Measurements from ENCODE around the gene SORCS3. TPM values are rescaled to one million over a fixed set of nuclear protein-coding genes. Genes with fewer than 3 reads are reported as not detected.

SORCS3 gene
- polyA plus RNA-seq, 1 donor (not counting 4 experiments of a cell fraction or from before 2014, with no cell fraction given), result not detected

DNA sequence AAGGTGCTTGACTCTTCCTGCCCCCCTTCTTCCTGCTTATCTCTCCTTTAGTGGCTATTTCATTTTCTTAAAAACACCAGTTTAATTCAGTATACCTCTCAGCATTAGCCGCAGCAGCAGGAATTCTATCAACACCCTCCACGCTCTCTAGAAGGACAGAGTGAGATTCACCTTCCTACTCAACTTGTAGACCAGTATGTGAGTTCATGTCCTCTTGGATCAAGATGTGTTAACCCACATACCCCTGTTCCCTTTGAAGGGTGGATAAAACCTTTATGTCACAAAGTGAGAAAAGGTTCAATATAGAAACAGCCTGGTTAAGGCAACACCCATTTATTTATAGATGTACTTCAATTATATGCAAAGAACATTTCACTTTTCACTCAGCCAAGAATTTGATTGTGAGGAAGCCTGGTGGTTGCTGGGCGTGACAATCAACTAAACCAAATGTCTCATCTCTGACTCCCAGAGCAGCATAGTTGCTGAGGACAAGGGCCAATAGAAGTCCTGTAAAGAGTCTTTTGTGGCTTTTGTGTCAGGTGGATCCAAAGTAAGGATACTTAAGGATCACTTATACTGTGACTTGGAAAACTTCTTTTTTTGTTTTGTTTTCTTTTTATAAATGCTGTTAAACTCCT is 617.1 kb downstream of the SORCS3 start:
- dilution Hi-C loops (cut with MboI; ENCODE audit: extremely low pct_ligation_motif_present, low sequenced_read_pairs), result no loop called here

DNA sequence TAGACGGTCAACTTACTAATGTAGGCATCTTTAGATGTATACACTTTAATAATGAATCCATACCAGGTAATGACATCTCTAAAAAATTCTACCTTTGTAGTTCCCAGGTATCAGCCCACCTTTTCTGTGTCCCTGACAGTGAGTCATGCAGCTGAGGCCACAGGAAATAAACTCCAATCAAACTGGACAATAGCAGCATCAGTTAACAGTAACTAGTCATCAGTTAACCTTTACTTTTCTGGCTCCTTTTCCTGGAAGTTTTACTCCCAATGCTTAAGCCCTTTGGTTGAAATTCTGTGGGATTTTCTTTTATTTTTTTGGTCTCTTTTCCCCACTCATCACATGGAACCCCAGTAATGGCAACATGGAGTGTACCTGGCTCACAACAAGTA is 617.6 kb downstream of the SORCS3 start:
- no peak overlapping the region for H3K27ac ChIP-seq (ENCODE audit: control insufficient read depth, insufficient read depth, low read length)
- no peaks in the 10 kb centered on the region for H3K27me3 ChIP-seq (ENCODE audit: control insufficient read depth, extremely low read depth, insufficient read depth, low read length)
- H3K9me1 ChIP-seq (ENCODE audit: control insufficient read depth, extremely low read depth, insufficient read depth, low read length), result no peaks in the 10 kb centered on the region
- H3K4me1 ChIP-seq (ENCODE audit: control insufficient read depth, extremely low read depth, insufficient read depth, low read length), result no peaks in the 10 kb centered on the region
- H3K79me2 ChIP-seq (ENCODE audit: control insufficient read depth, insufficient read depth, low read length), result no peaks in the 10 kb centered on the region
- H3K36me3 ChIP-seq (ENCODE audit: control insufficient read depth in 2 of 2, extremely low read depth in 1 of 2, insufficient read depth in 2 of 2, low read length in 2 of 2), result no peaks in the 10 kb centered on the region
- H3K4me2 ChIP-seq (ENCODE audit: control insufficient read depth, extremely low read depth, insufficient read depth, low read depth, low read length), result no peak overlapping the region
- H3K9ac ChIP-seq (ENCODE audit: control insufficient read depth, extremely low read depth, insufficient read depth, low read length), result no peak overlapping the region
- TF ChIP-seq EZH2 (IDR thresholded peaks at IDR 0.05; ENCODE audit: low read length), result no peak
- TF ChIP-seq, protein P1, sequence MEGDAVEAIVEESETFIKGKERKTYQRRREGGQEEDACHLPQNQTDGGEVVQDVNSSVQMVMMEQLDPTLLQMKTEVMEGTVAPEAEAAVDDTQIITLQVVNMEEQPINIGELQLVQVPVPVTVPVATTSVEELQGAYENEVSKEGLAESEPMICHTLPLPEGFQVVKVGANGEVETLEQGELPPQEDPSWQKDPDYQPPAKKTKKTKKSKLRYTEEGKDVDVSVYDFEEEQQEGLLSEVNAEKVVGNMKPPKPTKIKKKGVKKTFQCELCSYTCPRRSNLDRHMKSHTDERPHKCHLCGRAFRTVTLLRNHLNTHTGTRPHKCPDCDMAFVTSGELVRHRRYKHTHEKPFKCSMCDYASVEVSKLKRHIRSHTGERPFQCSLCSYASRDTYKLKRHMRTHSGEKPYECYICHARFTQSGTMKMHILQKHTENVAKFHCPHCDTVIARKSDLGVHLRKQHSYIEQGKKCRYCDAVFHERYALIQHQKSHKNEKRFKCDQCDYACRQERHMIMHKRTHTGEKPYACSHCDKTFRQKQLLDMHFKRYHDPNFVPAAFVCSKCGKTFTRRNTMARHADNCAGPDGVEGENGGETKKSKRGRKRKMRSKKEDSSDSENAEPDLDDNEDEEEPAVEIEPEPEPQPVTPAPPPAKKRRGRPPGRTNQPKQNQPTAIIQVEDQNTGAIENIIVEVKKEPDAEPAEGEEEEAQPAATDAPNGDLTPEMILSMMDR (optimal IDR thresholded peaks at IDR 0.05 in 1 of 3, IDR thresholded peaks at IDR 0.05 in 1 of 3, conservative IDR thresholded peaks at IDR 0.05 in 1 of 3; ENCODE audit: extremely low read depth in 1 of 3, insufficient read depth in 2 of 3, low read length in 3 of 3), result no peak
- H3K4me3 ChIP-seq (ENCODE audit: control insufficient read depth in 2 of 3, extremely low read depth in 1 of 3, insufficient read depth in 2 of 3, low read depth in 1 of 3, low read length in 3 of 3), result no peak overlapping the region
- no peaks in the 10 kb centered on the region for H4K20me1 ChIP-seq (ENCODE audit: control insufficient read depth, extremely low read depth, insufficient read depth, low read length)
- dilution Hi-C loops (cut with MboI; ENCODE audit: extremely low pct_ligation_motif_present, low sequenced_read_pairs), result no loop called here
- FAIRE-seq, result no peak
- no peaks in the 10 kb centered on the region for H3K9me3 ChIP-seq (ENCODE audit: control insufficient read depth, low read depth, low read length)
- no peak for DNase-seq (ENCODE audit: low read depth, low spot score)
- H2AFZ ChIP-seq (ENCODE audit: control insufficient read depth, low read length), result no peak overlapping the region

More for the DNA sequence above, 617.1 kb downstream of the SORCS3 start:
- Histone ChIP-seq H3K4me1 (ENCODE audit: control insufficient read depth, extremely low read depth, insufficient read depth, low read length) (no peaks in the 10 kb centered on the region), H3K9ac (ENCODE audit: control insufficient read depth, extremely low read depth, insufficient read depth, low read length) (no peak overlapping the region), H3K4me2 (ENCODE audit: control insufficient read depth, extremely low read depth, insufficient read depth, low read depth, low read length) (no peak overlapping the region), H4K20me1 (ENCODE audit: control insufficient read depth, extremely low read depth, insufficient read depth, low read length) (no peaks in the 10 kb centered on the region), H3K9me3 (ENCODE audit: control insufficient read depth, low read depth, low read length) (no peaks in the 10 kb centered on the region), H3K36me3 (ENCODE audit: control insufficient read depth in 2 of 2, extremely low read depth in 1 of 2, insufficient read depth in 2 of 2, low read length in 2 of 2) (no peaks in the 10 kb centered on the region), H3K79me2 (ENCODE audit: control insufficient read depth, insufficient read depth, low read length) (no peaks in the 10 kb centered on the region), H2AFZ (ENCODE audit: control insufficient read depth, low read length) (no peak overlapping the region), H3K9me1 (ENCODE audit: control insufficient read depth, extremely low read depth, insufficient read depth, low read length) (no peaks in the 10 kb centered on the region), H3K4me3 (ENCODE audit: control insufficient read depth in 2 of 3, extremely low read depth in 1 of 3, insufficient read depth in 2 of 3, low read depth in 1 of 3, low read length in 3 of 3) (no peak overlapping the region), H3K27ac (ENCODE audit: control insufficient read depth, insufficient read depth, low read length) (no peak overlapping the region), H3K27me3 (ENCODE audit: control insufficient read depth, extremely low read depth, insufficient read depth, low read length) (no peaks in the 10 kb centered on the region)
- DNase-seq (ENCODE audit: low read depth, low spot score), result no peak
- TF ChIP-seq, protein P1 (optimal IDR thresholded peaks at IDR 0.05 in 1 of 3, IDR thresholded peaks at IDR 0.05 in 1 of 3, conservative IDR thresholded peaks at IDR 0.05 in 1 of 3; ENCODE audit: extremely low read depth in 1 of 3, insufficient read depth in 2 of 3, low read length in 3 of 3), result no peak
- no peak for TF ChIP-seq EZH2 (IDR thresholded peaks at IDR 0.05; ENCODE audit: low read length)
- FAIRE-seq, result no peak
